Coronary artery (tissue), 2 donors: ENCODE measurements around the gene ADGRG6.

Source experiments
- DNase-seq: peaks from one replicate; pipeline ENCODE4 v3.0.0-alpha.2; 2017; ENCODE audit warnings: low spot score
- H3K27ac ChIP-seq, 2 donors: fragments of 200-600 bp; sonication (generic); one replicate each; pipeline ENCODE4 v1.5.1; 2016 to 2019
- H3K4me3 ChIP-seq: fragments of 200-600 bp; sonication (generic); 2 replicates; pipeline ENCODE4 v1.5.1; 2016; ENCODE audit warnings: mild to moderate bottlenecking, moderate library complexity
- CTCF ChIP-seq: fragments of 200-600 bp; sonication (generic); IDR thresholded peaks from one replicate; pipeline ENCODE4 v1.5.1; 2019; ENCODE audit warnings: antibody characterized with exemption

ADGRG6 gene

GRCh38 chr6:142304241-142304640 is 2.4 kb downstream of the ADGRG6 start:
- TF ChIP-seq CTCF, result no peak
- Histone ChIP-seq H3K27ac (no peak overlapping the region), H3K4me3 (no peak overlapping the region)
- no peak for DNase-seq

GRCh38 chr6:142306736-142307135 is 4.9 kb downstream of the ADGRG6 start:
- DNase-seq, result no peak
- TF ChIP-seq CTCF, result no peak
- H3K27ac ChIP-seq, result no peak overlapping the region

GRCh38 chr6:142307963-142308748 is 6.3 kb downstream of the ADGRG6 start:
- TF ChIP-seq CTCF, result no peak
- H3K4me3 ChIP-seq, result no peak overlapping the region
- no peak overlapping the region for H3K27ac ChIP-seq
- no peak for DNase-seq

More at GRCh38 chr6:142306736-142307135, 4.9 kb downstream of the ADGRG6 start:
- H3K4me3 ChIP-seq, result no peak overlapping the region

GRCh38 chr6:142309426-142309825 is 7.6 kb downstream of the ADGRG6 start:
- DNase-seq, result no peak
- no peak for TF ChIP-seq CTCF
- H3K27ac ChIP-seq, result no peak overlapping the region
- no peak overlapping the region for H3K4me3 ChIP-seq

- no peak overlapping the region for H3K27ac ChIP-seq
- DNase-seq, result no peak
Measured at GRCh38 chr6:142313284-142313683, 11.5 kb downstream of the ADGRG6 start.

GRCh38 chr6:142316791-142317368 is 15.1 kb downstream of the ADGRG6 start:
- no peak for TF ChIP-seq CTCF
- no peak for DNase-seq
- H3K27ac ChIP-seq, result no peak overlapping the region
- H3K4me3 ChIP-seq, result no peak overlapping the region

More at GRCh38 chr6:142313284-142313683, 11.5 kb downstream of the ADGRG6 start:
- no peak for TF ChIP-seq CTCF
- no peak overlapping the region for H3K4me3 ChIP-seq

- Histone ChIP-seq H3K27ac (no peak overlapping the region), H3K4me3 (no peak overlapping the region)
- TF ChIP-seq CTCF, result no peak
- DNase-seq, result no peak
Measured at GRCh38 chr6:142318714-142319113, 16.9 kb downstream of the ADGRG6 start.
